Measurements from ENCODE around the gene PCDHGA5. TPM values are rescaled to one million over a fixed set of nuclear protein-coding genes. Genes with fewer than 3 reads are reported as not detected.
"Not testable (repeated sequence)": the region's sequence is repeated elsewhere in the genome, so short reads cannot be mapped to it uniquely, and the experiment has no call there.

PCDHGA5 gene
- total RNA-seq, 1 experiment from 2014 or later, result 1.3 TPM

DNA sequence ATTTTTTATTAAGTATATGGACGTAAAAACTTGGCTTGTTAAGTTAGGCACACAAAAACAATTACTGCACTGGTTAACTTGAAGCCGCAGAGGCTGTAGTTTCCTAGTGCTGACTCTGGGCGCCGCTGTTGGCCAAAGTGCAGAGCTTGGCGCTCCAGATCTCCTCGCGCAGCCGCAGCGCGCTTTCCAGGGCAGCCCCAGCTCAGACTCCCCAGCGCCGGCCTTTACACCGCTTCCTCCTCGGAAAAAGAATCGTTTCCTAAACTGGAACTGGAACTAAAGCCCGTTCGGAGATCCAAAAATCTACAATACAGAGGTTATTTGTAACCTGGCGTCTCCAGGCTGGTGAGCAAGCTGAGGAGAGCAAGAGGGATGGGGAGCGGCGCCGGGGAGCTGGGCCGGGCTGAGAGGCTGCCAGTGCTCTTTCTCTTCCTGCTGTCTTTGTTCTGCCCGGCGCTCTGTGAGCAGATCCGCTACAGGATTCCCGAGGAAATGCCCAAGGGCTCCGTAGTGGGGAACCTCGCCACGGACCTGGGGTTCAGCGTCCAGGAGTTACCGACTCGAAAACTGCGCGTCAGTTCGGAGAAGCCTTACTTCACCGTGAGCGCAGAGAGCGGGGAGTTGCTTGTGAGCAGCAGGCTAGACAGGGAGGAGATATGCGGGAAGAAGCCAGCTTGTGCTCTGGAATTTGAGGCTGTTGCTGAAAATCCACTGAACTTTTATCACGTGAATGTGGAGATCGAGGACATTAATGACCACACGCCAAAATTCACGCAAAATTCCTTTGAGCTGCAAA lies 34.0 kb downstream of the PCDHGA5 start, which contains the start of gene PCDHGB5:
Gene PCDHGB5, plus strand, starts transcription at position 192 of the 796 bp plus-strand sequence. Its CDS starts 181 bp downstream, at position 373.
- not testable (repeated sequence) for H2AK5ac ChIP-seq (ENCODE audit: insufficient read length, low read length); H3K27me3 Mint-ChIP-seq (ENCODE audit: low read depth)

More for the DNA sequence above, 34.0 kb downstream of the PCDHGA5 start, which contains the start of gene PCDHGB5:
- not testable (repeated sequence) for H3K56ac ChIP-seq (ENCODE audit: insufficient read length, low read depth, low read length); H2BK5ac ChIP-seq (ENCODE audit: insufficient read length, low read length); H3K18ac ChIP-seq (ENCODE audit: insufficient read length, low read depth, low read length); H3K14ac ChIP-seq (ENCODE audit: insufficient read depth, low read length); H3K27me3 ChIP-seq (ENCODE audit: insufficient read depth, low read length); H3K4ac ChIP-seq (ENCODE audit: low read depth, low read length); H2AFZ ChIP-seq (ENCODE audit: low read length); H3K9ac ChIP-seq (ENCODE audit: extremely low read depth, insufficient read length, low read length); H3K4me1 ChIP-seq (ENCODE audit: insufficient read depth, low read length); H3K23ac ChIP-seq (ENCODE audit: insufficient read length, low read depth, low read length); H3K79me2 ChIP-seq (ENCODE audit: insufficient read depth, low read length); H3K27ac Mint-ChIP-seq; H4K5ac ChIP-seq (ENCODE audit: insufficient read length, low read depth, low read length); H2BK12ac ChIP-seq (ENCODE audit: insufficient read length, low read depth, low read length); H2BK120ac ChIP-seq (ENCODE audit: low read depth, low read length, poor library complexity, severe bottlenecking); H2BK15ac ChIP-seq (ENCODE audit: low read depth, low read length); H3T11ph ChIP-seq (ENCODE audit: low read length); H3K4me1 Mint-ChIP-seq; H3K79me1 ChIP-seq (ENCODE audit: insufficient read depth, low read depth, low read length, poor library complexity, severe bottlenecking); H3K23me2 ChIP-seq (ENCODE audit: insufficient read length, low read depth, low read length, poor library complexity, severe bottlenecking); H2BK20ac ChIP-seq (ENCODE audit: low read depth, low read length, poor library complexity, severe bottlenecking); H4K20me1 ChIP-seq (ENCODE audit: control insufficient read depth, insufficient read depth, insufficient read length); H4K8ac ChIP-seq (replicated peaks; ENCODE audit: insufficient read length, low read depth, low read length); H3K27ac ChIP-seq (ENCODE audit: insufficient read length, low read depth, low read length); H4K91ac ChIP-seq (ENCODE audit: insufficient read length, low read depth, low read length); H3K4me2 ChIP-seq (ENCODE audit: insufficient read depth, insufficient read length, low read length)
- peaks cover 36% of the 10 kb centered on the region for H3K9me3 ChIP-seq (ENCODE audit: control insufficient read depth, low read depth, low read length)
- TF ChIP-seq CTCF (conservative IDR thresholded peaks at IDR 0.05), result peak; percentile 61
- Mint-ChIP-seq H3K36me3 (ENCODE audit: insufficient read depth in 1 of 3, low read depth in 3 of 3) (peaks cover 26 to 51% (median 50%) of the 10 kb centered on the region in 3 experiments), H3K9me3 (peaks cover 54 to 72% of the 10 kb centered on the region in 2 experiments), H3K4me3 (peak within 1 kb of the TSS in 1 of 2 experiments; percentile 57; a peak in 2 of 5 replicates)
- peak; percentile 47 for DNase-seq
- WGBS (ENCODE audit: extremely low coverage, insufficient read length, low lambda C conversion rate), result no CpG with 5 or more reads among the region's 43 CpGs
